ENCODE measurements around the gene ABTB2. TPM values are rescaled to one million over a fixed set of nuclear protein-coding genes. Genes with fewer than 3 reads are reported as not detected.

Gene ABTB2
- total RNA-seq, 1 experiment from 2014 or later = 3.1 TPM

DNA sequence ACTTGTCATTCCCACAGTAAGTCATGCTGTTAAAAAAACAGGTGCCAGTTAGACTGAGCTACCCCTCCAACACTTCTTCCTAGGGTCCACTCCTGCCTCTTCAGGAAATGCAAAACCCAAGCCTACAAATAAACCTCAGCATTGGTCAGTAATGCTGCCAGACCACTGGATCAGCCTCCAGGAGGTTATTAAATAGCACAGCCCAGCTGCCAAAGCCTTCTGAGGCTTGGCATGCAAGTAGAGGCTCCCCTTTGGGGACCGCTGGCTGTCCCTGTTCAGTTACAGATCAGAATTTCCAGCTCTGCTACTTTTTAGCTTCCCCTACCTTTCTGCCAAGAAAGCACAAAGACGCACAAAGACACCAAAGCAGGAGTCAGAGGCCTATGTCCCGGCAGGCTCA, 33.3 kb downstream of the ABTB2 start:
- no peak for DNase-seq (ENCODE audit: unreplicated experiment)
- ChIA-PET POLR2A (no interaction called here), CTCF (interaction anchor here (1.3 kb wide), 1 partner anchor 150 kb away, joined by 3 read pairs; no protein-coding TSS in a partner anchor)
- Mint-ChIP-seq H3K36me3 (ENCODE audit: insufficient read depth, unreplicated experiment) (no peaks in the 10 kb centered on the region), H3K9me3 (ENCODE audit: unreplicated experiment) (no peaks in the 10 kb centered on the region), H3K27ac (ENCODE audit: low read depth, unreplicated experiment) (no peak overlapping the region), H3K4me3 (ENCODE audit: unreplicated experiment) (no peak overlapping the region), H3K4me1 (ENCODE audit: insufficient read depth, unreplicated experiment) (no peaks in the 10 kb centered on the region), H3K27me3 (ENCODE audit: insufficient read depth, unreplicated experiment) (no peaks in the 10 kb centered on the region)
- TF ChIP-seq, protein P1, sequence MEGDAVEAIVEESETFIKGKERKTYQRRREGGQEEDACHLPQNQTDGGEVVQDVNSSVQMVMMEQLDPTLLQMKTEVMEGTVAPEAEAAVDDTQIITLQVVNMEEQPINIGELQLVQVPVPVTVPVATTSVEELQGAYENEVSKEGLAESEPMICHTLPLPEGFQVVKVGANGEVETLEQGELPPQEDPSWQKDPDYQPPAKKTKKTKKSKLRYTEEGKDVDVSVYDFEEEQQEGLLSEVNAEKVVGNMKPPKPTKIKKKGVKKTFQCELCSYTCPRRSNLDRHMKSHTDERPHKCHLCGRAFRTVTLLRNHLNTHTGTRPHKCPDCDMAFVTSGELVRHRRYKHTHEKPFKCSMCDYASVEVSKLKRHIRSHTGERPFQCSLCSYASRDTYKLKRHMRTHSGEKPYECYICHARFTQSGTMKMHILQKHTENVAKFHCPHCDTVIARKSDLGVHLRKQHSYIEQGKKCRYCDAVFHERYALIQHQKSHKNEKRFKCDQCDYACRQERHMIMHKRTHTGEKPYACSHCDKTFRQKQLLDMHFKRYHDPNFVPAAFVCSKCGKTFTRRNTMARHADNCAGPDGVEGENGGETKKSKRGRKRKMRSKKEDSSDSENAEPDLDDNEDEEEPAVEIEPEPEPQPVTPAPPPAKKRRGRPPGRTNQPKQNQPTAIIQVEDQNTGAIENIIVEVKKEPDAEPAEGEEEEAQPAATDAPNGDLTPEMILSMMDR (IDR thresholded peaks at IDR 0.05; ENCODE audit: unreplicated experiment) = no peak
- BruUV-seq (replicated peaks) = no TSS peak
- intact Hi-C loops (cut with micrococcal nuclease) = no loop called here

DNA sequence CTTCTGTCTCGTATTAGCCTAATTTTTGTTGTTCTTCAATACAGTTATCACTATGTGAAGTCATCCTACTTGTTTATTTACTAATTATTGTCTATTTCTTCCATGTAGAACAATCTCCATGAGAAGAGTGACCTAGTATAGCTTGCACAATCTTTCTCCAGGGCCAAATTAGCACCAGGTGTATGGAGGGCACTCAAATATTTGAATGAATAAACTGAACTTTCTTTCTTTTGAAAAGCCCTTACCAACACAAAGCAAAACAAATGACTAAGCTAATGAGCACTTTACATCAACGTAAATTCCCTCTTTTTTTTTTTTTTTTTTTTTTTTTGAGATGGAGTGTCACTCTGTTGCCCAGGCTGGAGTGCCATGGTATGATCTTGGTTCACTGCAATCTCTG, 34.2 kb downstream of the ABTB2 start:
- BruUV-seq (replicated peaks) = no TSS peak
- CTCF ChIA-PET = no interaction called here
- Mint-ChIP-seq H3K9me3 (ENCODE audit: unreplicated experiment) (no peaks in the 10 kb centered on the region), H3K36me3 (ENCODE audit: insufficient read depth, unreplicated experiment) (no peaks in the 10 kb centered on the region), H3K27ac (ENCODE audit: low read depth, unreplicated experiment) (peak overlapping the region; percentile 31), H3K27me3 (ENCODE audit: insufficient read depth, unreplicated experiment) (no peaks in the 10 kb centered on the region), H3K4me1 (ENCODE audit: insufficient read depth, unreplicated experiment) (no peaks in the 10 kb centered on the region), H3K4me3 (ENCODE audit: unreplicated experiment) (no peak overlapping the region)
- POLR2A ChIA-PET = no interaction called here
- intact Hi-C loops (cut with micrococcal nuclease) = no loop called here
- TF ChIP-seq, protein P1 (IDR thresholded peaks at IDR 0.05; ENCODE audit: unreplicated experiment) = no peak
- no peak for DNase-seq (ENCODE audit: unreplicated experiment)

DNA sequence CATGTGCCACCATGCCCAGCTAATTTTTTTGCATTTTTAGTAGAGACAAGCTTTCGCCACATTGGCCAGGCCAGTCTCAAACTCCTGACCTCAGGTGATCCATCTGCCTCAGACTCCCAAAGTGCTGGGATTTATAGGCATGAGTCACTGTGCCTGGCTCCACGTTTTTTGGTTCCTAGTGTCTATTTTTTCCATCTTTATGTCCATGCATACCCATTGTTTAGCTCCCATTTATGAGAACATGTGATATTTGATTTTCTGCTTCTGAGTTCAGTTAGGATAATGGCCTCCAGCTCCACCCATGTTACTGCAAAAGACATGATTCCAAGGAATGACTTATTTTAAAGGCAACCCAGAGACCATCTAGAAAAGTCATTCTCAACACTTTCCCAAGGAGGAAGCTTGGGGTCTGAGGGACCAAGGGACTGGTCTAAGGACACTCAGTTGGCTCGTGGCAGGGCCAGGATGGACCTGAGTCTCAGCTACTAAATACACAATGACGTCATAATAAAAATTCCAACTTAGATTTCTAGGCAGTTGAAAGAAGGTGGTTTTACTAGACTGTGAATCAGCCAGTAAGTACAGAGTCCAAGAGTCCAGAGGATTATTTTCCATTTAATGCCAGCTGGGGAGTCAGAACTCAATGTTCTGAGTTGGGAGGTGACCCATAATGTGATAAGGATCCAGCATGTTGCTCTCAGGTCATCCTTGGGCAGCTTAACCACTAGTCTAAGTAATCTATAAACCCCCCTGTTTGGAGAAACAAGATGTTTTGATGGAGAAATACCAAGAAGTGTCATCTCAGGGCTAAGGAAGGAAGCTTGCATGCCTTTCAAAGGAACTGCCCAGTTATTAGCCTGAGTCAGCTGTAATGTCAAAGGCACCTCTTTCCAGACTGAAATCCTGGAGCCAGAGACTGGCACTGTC, 39.4 kb downstream of the ABTB2 start:
- Mint-ChIP-seq H3K4me3 (ENCODE audit: unreplicated experiment) (no peak overlapping the region), H3K36me3 (ENCODE audit: insufficient read depth, unreplicated experiment) (no peaks in the 10 kb centered on the region), H3K27ac (ENCODE audit: low read depth, unreplicated experiment) (no peak overlapping the region), H3K27me3 (ENCODE audit: insufficient read depth, unreplicated experiment) (no peaks in the 10 kb centered on the region), H3K9me3 (ENCODE audit: unreplicated experiment) (no peaks in the 10 kb centered on the region), H3K4me1 (ENCODE audit: insufficient read depth, unreplicated experiment) (peaks cover 7% of the 10 kb centered on the region)
- intact Hi-C loops (cut with micrococcal nuclease) = no loop called here
- no TSS peak for BruUV-seq (replicated peaks)
- TF ChIP-seq, protein P1 (IDR thresholded peaks at IDR 0.05; ENCODE audit: unreplicated experiment) = no peak
- no peak for DNase-seq (ENCODE audit: unreplicated experiment)
- POLR2A ChIA-PET = interaction anchor here (0.6 to 1.1 kb wide), 4 partner anchors 11 to 124 kb away, joined by 3 to 6 read pairs (median 3); partner anchors contain the start of gene ABTB2
- CTCF ChIA-PET = interaction anchor here (0.6 to 0.9 kb wide), 2 partner anchors 23 to 171 kb away, joined by 3 read pairs; no protein-coding TSS in a partner anchor

DNA sequence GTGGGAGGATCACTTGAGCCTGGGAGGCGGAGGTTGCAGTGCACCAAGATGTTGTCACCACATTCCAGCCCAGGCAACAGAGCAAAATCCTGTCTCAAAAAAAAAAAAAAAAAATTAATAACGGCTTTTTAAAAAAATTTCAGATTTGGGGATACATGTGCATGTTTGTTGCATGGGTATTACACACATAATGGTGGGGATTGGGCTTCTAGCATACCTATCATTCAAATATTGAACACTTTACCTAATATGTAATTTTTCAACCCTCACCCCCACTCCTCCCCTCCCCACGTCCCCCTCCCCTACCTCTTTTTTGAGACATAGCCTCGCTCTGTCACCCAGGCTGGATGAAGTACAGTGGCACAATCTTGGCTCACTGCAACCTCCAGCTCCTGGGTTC, 40.1 kb downstream of the ABTB2 start:
- no peak for DNase-seq (ENCODE audit: unreplicated experiment)
- intact Hi-C loops (cut with micrococcal nuclease) = no loop called here
- POLR2A ChIA-PET = interaction anchor here (1.0 kb wide), 1 partner anchor 12 kb away, joined by 3 read pairs; no protein-coding TSS in a partner anchor
- Mint-ChIP-seq H3K36me3 (ENCODE audit: insufficient read depth, unreplicated experiment) (no peaks in the 10 kb centered on the region), H3K27ac (ENCODE audit: low read depth, unreplicated experiment) (no peak overlapping the region), H3K4me3 (ENCODE audit: unreplicated experiment) (no peak overlapping the region), H3K27me3 (ENCODE audit: insufficient read depth, unreplicated experiment) (no peaks in the 10 kb centered on the region), H3K9me3 (ENCODE audit: unreplicated experiment) (no peaks in the 10 kb centered on the region), H3K4me1 (ENCODE audit: insufficient read depth, unreplicated experiment) (peaks cover 7% of the 10 kb centered on the region)
- TF ChIP-seq, protein P1 (IDR thresholded peaks at IDR 0.05; ENCODE audit: unreplicated experiment) = no peak
- CTCF ChIA-PET = no interaction called here
- no TSS peak for BruUV-seq (replicated peaks)

All from MCF 10A (cell line).